Mesodermal cell (in vitro differentiated cells): Measurements from ENCODE around the gene GTF3C5.

Source experiments
- H3K27ac ChIP-seq: 2 replicates; pipeline ENCODE4 v1.7.0; 2013; ENCODE audit warnings: mild to moderate bottlenecking, low read depth, low read length, moderate library complexity; ENCODE audit not compliant: severe bottlenecking
- H3K36me3 ChIP-seq: 2 replicates; pipeline ENCODE4 v1.7.1; 2013; ENCODE audit warnings: mild to moderate bottlenecking, low read length, moderate library complexity; ENCODE audit not compliant: control insufficient read depth, insufficient read depth
- H3K4me1 ChIP-seq: one replicate; pipeline ENCODE4 v1.7.1; 2013; ENCODE audit warnings: mild to moderate bottlenecking, low read length; ENCODE audit not compliant: insufficient read depth, control insufficient read depth, poor library complexity, severe bottlenecking
- H3K4me3 ChIP-seq: 2 replicates; pipeline ENCODE4 v1.7.0; 2013; ENCODE audit warnings: low read length, control low read depth, mild to moderate bottlenecking; ENCODE audit not compliant: insufficient read depth, poor library complexity, severe bottlenecking; ENCODE audit errors: extremely low read depth
- H3K9me3 ChIP-seq: 2 replicates; pipeline ENCODE4 v1.7.1; 2013; ENCODE audit warnings: mild to moderate bottlenecking, low read length, moderate library complexity; ENCODE audit not compliant: control insufficient read depth
- WGBS, 2 experiments: methylation state at CpG; one replicate each; pipeline ENCODE4 v1.1.5; 2013; ENCODE audit warnings: missing lambda C conversion rate in 2 of 2; ENCODE audit not compliant: insufficient coverage in 2 of 2; 5-methylcytosine and 5-hydroxymethylcytosine counted together

The GTF3C5 gene

GRCh38 chr9:133103183-133103986, 72.6 kb downstream of the GTF3C5 start:
- H3K4me1 ChIP-seq, result no peaks in the 10 kb centered on the region
- 61 to 83% methylated on average over 10 to 12 of the region's 14 CpGs for WGBS, 2 experiments
- H3K36me3 ChIP-seq, result peaks cover 94% of the 10 kb centered on the region
- no peak overlapping the region for H3K27ac ChIP-seq
- no peak overlapping the region for H3K4me3 ChIP-seq
- H3K9me3 ChIP-seq, result no peaks in the 10 kb centered on the region

DNA sequence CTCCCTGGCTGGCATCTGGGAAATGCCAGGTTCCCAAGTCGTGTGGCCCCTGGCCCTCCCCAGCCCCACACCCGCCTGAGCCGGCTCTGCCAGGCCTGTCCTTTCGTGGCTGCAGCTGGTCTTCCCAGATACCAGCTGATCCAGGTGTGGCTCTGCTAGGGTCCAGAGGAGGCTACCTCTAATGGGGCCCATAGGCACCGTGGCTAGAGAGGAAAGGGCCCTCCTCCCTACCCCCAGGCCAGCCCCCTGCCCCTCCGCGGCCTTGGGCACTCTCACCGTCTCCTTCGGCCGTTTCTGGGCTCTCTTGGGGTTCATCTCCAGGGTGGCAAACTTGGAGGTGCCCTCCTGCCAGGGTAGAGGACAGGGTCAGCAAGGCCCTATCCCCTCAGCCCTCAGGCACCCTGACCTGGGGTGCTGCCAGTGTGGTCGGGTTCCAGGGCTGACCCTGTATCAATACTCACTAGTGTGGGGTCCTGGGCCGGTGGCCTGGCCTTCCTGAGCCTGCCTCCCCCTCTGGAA, 73.2 kb downstream of the GTF3C5 start:
- Histone ChIP-seq H3K9me3 (no peaks in the 10 kb centered on the region), H3K4me1 (no peaks in the 10 kb centered on the region), H3K4me3 (no peak overlapping the region), H3K36me3 (peaks cover 94% of the 10 kb centered on the region), H3K27ac (no peak overlapping the region)
- WGBS, 2 experiments, result 90 to 97% methylated on average over 7 to 10 of the region's 12 CpGs

GRCh38 chr9:133104718-133105460, 74.1 kb downstream of the GTF3C5 start:
- H3K4me1 ChIP-seq, result no peaks in the 10 kb centered on the region
- WGBS, 2 experiments, result 94 to 95% methylated on average over 9 to 12 of the region's 15 CpGs
- no peak overlapping the region for H3K4me3 ChIP-seq
- no peak overlapping the region for H3K27ac ChIP-seq
- H3K9me3 ChIP-seq, result no peaks in the 10 kb centered on the region
- H3K36me3 ChIP-seq, result peaks cover 94% of the 10 kb centered on the region

GRCh38 chr9:133105461-133105770, 74.6 kb downstream of the GTF3C5 start:
- H3K9me3 ChIP-seq, result no peaks in the 10 kb centered on the region
- 60 to 72% methylated on average over 1 to 5 of the region's 7 CpGs for WGBS, 2 experiments
- no peaks in the 10 kb centered on the region for H3K4me1 ChIP-seq
- no peak overlapping the region for H3K4me3 ChIP-seq
- H3K27ac ChIP-seq, result no peak overlapping the region
- peaks cover 94% of the 10 kb centered on the region for H3K36me3 ChIP-seq

DNA sequence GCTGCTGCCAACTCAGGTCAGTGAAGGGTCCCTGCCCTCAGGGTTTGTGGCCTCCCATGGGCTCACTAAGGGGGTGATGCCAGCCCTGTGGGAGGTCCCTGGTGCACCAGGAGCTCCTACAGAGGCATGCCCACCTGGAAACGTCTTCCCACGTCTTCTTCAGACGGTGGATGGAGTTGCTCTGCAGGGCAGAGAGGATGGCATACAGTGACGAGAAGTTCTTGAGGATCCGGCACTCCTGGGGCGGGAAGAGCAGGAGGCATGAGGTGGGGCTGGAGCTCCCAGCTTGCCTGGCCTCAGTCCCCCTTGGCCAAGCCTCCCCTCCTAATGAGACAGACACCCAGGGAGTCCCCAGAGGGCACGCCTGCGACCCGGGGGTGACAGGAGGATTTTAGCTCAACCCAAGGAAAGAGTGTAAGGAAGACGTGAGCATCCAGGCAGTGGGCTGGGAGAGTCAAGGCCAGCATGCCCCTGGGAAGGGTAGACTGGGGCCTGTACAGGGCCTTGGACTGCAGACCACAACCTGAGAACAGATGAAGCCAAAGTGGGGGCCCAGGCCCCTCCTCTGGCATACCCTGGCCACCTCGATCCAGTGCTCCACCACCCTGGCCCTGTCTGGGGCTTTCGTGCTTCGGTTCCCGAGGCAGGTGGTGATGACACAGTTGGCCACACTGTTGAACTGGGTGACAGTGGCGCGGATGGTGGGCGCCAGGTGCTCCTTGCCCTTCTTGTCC, 75.9 kb downstream of the GTF3C5 start:
- Histone ChIP-seq H3K4me3 (no peak overlapping the region), H3K4me1 (no peaks in the 10 kb centered on the region), H3K9me3 (no peaks in the 10 kb centered on the region), H3K27ac (no peak overlapping the region), H3K36me3 (peaks cover 94% of the 10 kb centered on the region)
- WGBS, 2 experiments, result 93 to 96% methylated on average over 14 to 17 of the region's 17 CpGs

GRCh38 chr9:133107245-133107722, 76.5 kb downstream of the GTF3C5 start:
- Histone ChIP-seq H3K27ac (no peak overlapping the region), H3K4me3 (no peak overlapping the region), H3K36me3 (peaks cover 94% of the 10 kb centered on the region), H3K4me1 (no peaks in the 10 kb centered on the region), H3K9me3 (no peaks in the 10 kb centered on the region)
- 91 to 97% methylated on average over 6 to 11 of the region's 13 CpGs for WGBS, 2 experiments
